Type B pancreatic cell (in vitro differentiated cells): ENCODE data around the gene ARFGAP1. TPM values are rescaled to one million over a fixed set of nuclear protein-coding genes. Genes with fewer than 3 reads are reported as not detected.

Source experiments
- DNase-seq: peaks from one replicate; pipeline ENCODE4 v3.0.0; 2021; ENCODE audit warnings: mixed read lengths; ENCODE audit not compliant: unreplicated experiment; ENCODE audit errors: extremely low spot score
- H3K27ac Mint-ChIP-seq: 2 replicates; pipeline ENCODE4 v1.8.0; 2021; ENCODE audit warnings: mild to moderate bottlenecking, mixed read lengths
- H3K27me3 Mint-ChIP-seq: 2 replicates; pipeline ENCODE4 v1.8.0; 2021; ENCODE audit warnings: mixed read lengths
- H3K36me3 Mint-ChIP-seq: 2 replicates; pipeline ENCODE4 v1.8.0; 2021; ENCODE audit warnings: mixed read lengths
- H3K4me1 Mint-ChIP-seq: one replicate; pipeline ENCODE4 v1.8.0; 2021; ENCODE audit warnings: mixed read lengths; ENCODE audit not compliant: unreplicated experiment
- H3K4me3 Mint-ChIP-seq: 2 replicates; pipeline ENCODE4 v1.8.0; 2021; ENCODE audit warnings: mild to moderate bottlenecking, mixed read lengths
- H3K9me3 Mint-ChIP-seq: 2 replicates; pipeline ENCODE4 v1.8.0; 2021; ENCODE audit warnings: mixed read lengths
- total RNA-seq: library from RNA; stranded (reverse); gene quantifications from 2 replicates; pipeline ENCODE4 v1.2.1, GENCODE V29; 2021; ENCODE audit warnings: low replicate concordance
- TF ChIP-seq, protein P1 (sequence below): fragments of 200-600 bp; sonication (generic); conservative IDR thresholded peaks from 2 replicates; pipeline ENCODE4 v1.5.0; 2021; ENCODE audit warnings: antibody characterized with exemption, mild to moderate bottlenecking

Gene ARFGAP1
- total RNA-seq, 1 donor from 2014 or later: 132 TPM

DNA sequence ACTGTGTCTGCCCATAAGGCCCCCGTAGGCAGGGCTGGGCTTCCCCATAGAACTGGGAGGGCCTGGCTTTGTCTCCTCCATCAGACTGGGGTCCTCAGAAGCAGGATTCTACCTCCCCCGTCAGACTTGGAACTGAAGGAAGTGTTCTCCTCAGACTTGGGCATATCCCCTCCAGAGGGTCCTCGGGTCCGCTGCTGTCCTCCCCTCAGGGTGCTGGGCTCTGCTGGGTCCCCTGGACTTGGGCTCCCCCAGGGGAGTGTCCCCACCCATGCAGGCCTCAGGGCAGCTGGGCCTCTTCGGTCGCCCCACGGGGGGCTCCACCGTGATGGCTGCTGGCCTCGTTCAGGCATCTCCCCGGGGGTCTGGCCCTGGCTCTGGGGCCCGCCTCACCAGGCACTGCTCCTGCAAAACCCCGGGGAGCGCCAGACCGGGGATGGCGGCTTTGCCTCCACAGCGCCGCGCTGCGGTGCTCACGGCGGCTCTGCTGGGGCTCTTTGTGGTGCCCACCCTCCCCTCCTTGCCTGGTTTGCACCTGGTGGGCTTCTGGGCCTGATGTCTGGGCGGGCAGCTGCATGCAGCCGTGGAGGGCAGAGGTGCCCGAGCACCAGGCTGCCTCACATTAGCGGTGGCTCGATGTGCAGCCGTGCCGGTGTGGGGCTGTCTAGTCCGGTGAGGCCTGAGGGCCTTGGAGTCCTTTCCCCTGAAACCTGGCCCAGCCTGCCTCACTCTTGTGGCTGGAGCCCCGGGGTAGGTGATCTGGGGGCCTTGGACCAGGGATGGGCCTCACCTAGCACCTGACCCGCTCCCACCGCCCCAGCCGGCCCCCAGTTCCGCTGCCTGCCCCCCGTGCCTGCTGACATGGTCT is 34.3 kb downstream of the ARFGAP1 start:
- Mint-ChIP-seq H3K4me3 (no peak overlapping the region), H3K4me1 (peaks cover 3% of the 10 kb centered on the region), H3K27me3 (peaks cover 9% of the 10 kb centered on the region), H3K27ac (no peak overlapping the region), H3K9me3 (no peaks in the 10 kb centered on the region), H3K36me3 (no peaks in the 10 kb centered on the region)
- no peak for DNase-seq
- TF ChIP-seq, protein P1, sequence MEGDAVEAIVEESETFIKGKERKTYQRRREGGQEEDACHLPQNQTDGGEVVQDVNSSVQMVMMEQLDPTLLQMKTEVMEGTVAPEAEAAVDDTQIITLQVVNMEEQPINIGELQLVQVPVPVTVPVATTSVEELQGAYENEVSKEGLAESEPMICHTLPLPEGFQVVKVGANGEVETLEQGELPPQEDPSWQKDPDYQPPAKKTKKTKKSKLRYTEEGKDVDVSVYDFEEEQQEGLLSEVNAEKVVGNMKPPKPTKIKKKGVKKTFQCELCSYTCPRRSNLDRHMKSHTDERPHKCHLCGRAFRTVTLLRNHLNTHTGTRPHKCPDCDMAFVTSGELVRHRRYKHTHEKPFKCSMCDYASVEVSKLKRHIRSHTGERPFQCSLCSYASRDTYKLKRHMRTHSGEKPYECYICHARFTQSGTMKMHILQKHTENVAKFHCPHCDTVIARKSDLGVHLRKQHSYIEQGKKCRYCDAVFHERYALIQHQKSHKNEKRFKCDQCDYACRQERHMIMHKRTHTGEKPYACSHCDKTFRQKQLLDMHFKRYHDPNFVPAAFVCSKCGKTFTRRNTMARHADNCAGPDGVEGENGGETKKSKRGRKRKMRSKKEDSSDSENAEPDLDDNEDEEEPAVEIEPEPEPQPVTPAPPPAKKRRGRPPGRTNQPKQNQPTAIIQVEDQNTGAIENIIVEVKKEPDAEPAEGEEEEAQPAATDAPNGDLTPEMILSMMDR: no peak

GRCh38 chr20:63307538-63308217 is 35.1 kb downstream of the ARFGAP1 start:
- no peaks in the 10 kb centered on the region for H3K36me3 Mint-ChIP-seq
- peaks cover 3% of the 10 kb centered on the region for H3K4me1 Mint-ChIP-seq
- peaks cover 6% of the 10 kb centered on the region for H3K27me3 Mint-ChIP-seq
- DNase-seq: no peak
- no peak overlapping the region for H3K27ac Mint-ChIP-seq
- no peaks in the 10 kb centered on the region for H3K9me3 Mint-ChIP-seq
- no peak overlapping the region for H3K4me3 Mint-ChIP-seq
- TF ChIP-seq, protein P1: no peak

GRCh38 chr20:63308218-63308911 is 35.8 kb downstream of the ARFGAP1 start:
- Mint-ChIP-seq H3K4me3 (no peak overlapping the region), H3K27me3 (peaks cover 4% of the 10 kb centered on the region), H3K9me3 (no peaks in the 10 kb centered on the region), H3K4me1 (peaks cover 3% of the 10 kb centered on the region), H3K27ac (no peak overlapping the region), H3K36me3 (no peaks in the 10 kb centered on the region)
- no peak for DNase-seq
- TF ChIP-seq, protein P1: no peak

- TF ChIP-seq, protein P1: peak; percentile 97
- Mint-ChIP-seq H3K4me3 (no peak overlapping the region), H3K9me3 (no peaks in the 10 kb centered on the region), H3K27me3 (peaks cover 4% of the 10 kb centered on the region), H3K4me1 (peaks cover 3% of the 10 kb centered on the region), H3K36me3 (no peaks in the 10 kb centered on the region), H3K27ac (peak overlapping the region; percentile 36)
- no peak for DNase-seq
Measured at GRCh38 chr20:63309261-63310071, 36.9 kb downstream of the ARFGAP1 start.
